Keratinocyte (primary cell): ENCODE data around the gene CCL7. TPM values are rescaled to one million over a fixed set of nuclear protein-coding genes. Genes with fewer than 3 reads are reported as not detected.

Source experiments
- DNase-seq: peaks from one replicate; pipeline ENCODE4 v3.0.0-alpha.2; 2011; ENCODE audit warnings: low read depth, missing footprints, low spot score
- FAIRE-seq: peaks from 2 replicates; lab custom pipeline; 2011; peaks lifted over from hg19 to GRCh38; lab: Jason Lieb, UNC
- H2AFZ ChIP-seq: 2 replicates; pipeline ENCODE4 v1.6.0; 2012; ENCODE audit warnings: low read length, control low read depth, inconsistent platforms; ENCODE audit not compliant: control insufficient read depth
- H3K27ac ChIP-seq: 2 replicates; pipeline ENCODE4 v1.5.1; 2011; ENCODE audit warnings: low read length; ENCODE audit not compliant: control insufficient read depth, insufficient read depth
- H3K27me3 ChIP-seq: 3 replicates; pipeline ENCODE4 v1.6.0; 2011; ENCODE audit warnings: low read length; ENCODE audit not compliant: control insufficient read depth, insufficient read depth; ENCODE audit errors: extremely low read depth
- H3K36me3 ChIP-seq, 2 experiments: 2 replicates in 1 of 2; 3 replicates in 1 of 2; pipeline ENCODE4 v1.5.1; 2011; ENCODE audit warnings: low read length in 2 of 2, mild to moderate bottlenecking in 1 of 2; ENCODE audit not compliant: control insufficient read depth in 2 of 2, insufficient read depth in 2 of 2; ENCODE audit errors: extremely low read depth in 1 of 2
- H3K4me1 ChIP-seq: 3 replicates; pipeline ENCODE4 v1.5.1; 2011; ENCODE audit warnings: low read length; ENCODE audit not compliant: control insufficient read depth, insufficient read depth; ENCODE audit errors: extremely low read depth
- H3K4me2 ChIP-seq: 3 replicates; pipeline ENCODE4 v1.6.0; 2011; ENCODE audit warnings: low read depth, low read length; ENCODE audit not compliant: control insufficient read depth, insufficient read depth; ENCODE audit errors: extremely low read depth
- H3K4me3 ChIP-seq, 3 experiments: fragments of 200-600 bp in 1 of 3; sonication (generic) in 1 of 3; 2 replicates in 2 of 3; 3 replicates in 1 of 3; pipeline ENCODE4 v1.5.1; 2011 to 2016; ENCODE audit warnings: low read length in 3 of 3, mild to moderate bottlenecking in 3 of 3, control low read depth in 2 of 3, inconsistent platforms in 1 of 3, low read depth in 1 of 3, mixed read lengths in 1 of 3, mixed run types in 1 of 3, moderate library complexity in 1 of 3; ENCODE audit not compliant: control insufficient read depth in 2 of 3, insufficient read depth in 2 of 3; ENCODE audit errors: extremely low read depth in 1 of 3
- H3K79me2 ChIP-seq: 2 replicates; pipeline ENCODE4 v1.6.0; 2012; ENCODE audit warnings: low read length; ENCODE audit not compliant: control insufficient read depth, insufficient read depth
- H3K9ac ChIP-seq: 3 replicates; pipeline ENCODE4 v1.6.0; 2011; ENCODE audit warnings: low read length; ENCODE audit not compliant: control insufficient read depth, insufficient read depth; ENCODE audit errors: extremely low read depth
- H3K9me1 ChIP-seq: 3 replicates; pipeline ENCODE4 v1.6.0; 2011; ENCODE audit warnings: low read length; ENCODE audit not compliant: control insufficient read depth, insufficient read depth; ENCODE audit errors: extremely low read depth
- H3K9me3 ChIP-seq: 2 replicates; pipeline ENCODE4 v1.5.1; 2012; ENCODE audit warnings: low read depth, low read length; ENCODE audit not compliant: control insufficient read depth
- H4K20me1 ChIP-seq: 3 replicates; pipeline ENCODE4 v1.6.0; 2011; ENCODE audit warnings: low read length; ENCODE audit not compliant: control insufficient read depth, insufficient read depth; ENCODE audit errors: extremely low read depth
- EZH2 ChIP-seq: IDR thresholded peaks from one replicate; pipeline ENCODE4 v1.6.1; 2012; ENCODE audit warnings: inconsistent platforms, mild to moderate bottlenecking, low read length, moderate library complexity
- dilution Hi-C: fragments of 300-500 bp; cut with MboI; formaldehyde crosslinking; loops from one replicate; pipeline ENCODE4 v1.7.0; 2020; ENCODE audit warnings: low sequenced_read_pairs; ENCODE audit not compliant: extremely low pct_ligation_motif_present
- polyA plus RNA-seq, 5 experiments: library from polyadenylated mRNA; depleted of rRNA in 3 of 5; stranded (reverse) in 3 of 5; stranded (forward) in 1 of 5; unstranded in 1 of 5; fragments of >200 nt; gene quantifications; 1 replicate in 1 of 5; 2 replicates in 3 of 5; 3 replicates in 1 of 5; pipeline versions ENCODE4 v1.2.1 to v1.2.3, GENCODE V29; 2011 to 2012; ENCODE audit warnings: missing spikeins in 2 of 5, low read depth in 1 of 5, low replicate concordance in 1 of 5
- TF ChIP-seq, protein P1 (sequence below), 3 experiments: IDR thresholded peaks in 1 of 3; conservative IDR thresholded peaks in 1 of 3; optimal IDR thresholded peaks in 1 of 3; 2 replicates in 2 of 3; 3 replicates in 1 of 3; pipeline versions ENCODE3 to v1.5.1; 2011; ENCODE audit warnings: low read length in 3 of 3, mild to moderate bottlenecking in 3 of 3, moderate library complexity in 2 of 3, control low read depth in 1 of 3, inconsistent platforms in 1 of 3; ENCODE audit not compliant: insufficient read depth in 2 of 3; ENCODE audit errors: extremely low read depth in 1 of 3

Gene CCL7
- polyA plus RNA-seq, 1 donor (not counting 4 experiments of a cell fraction or from before 2014, with no cell fraction given) = not detected

DNA sequence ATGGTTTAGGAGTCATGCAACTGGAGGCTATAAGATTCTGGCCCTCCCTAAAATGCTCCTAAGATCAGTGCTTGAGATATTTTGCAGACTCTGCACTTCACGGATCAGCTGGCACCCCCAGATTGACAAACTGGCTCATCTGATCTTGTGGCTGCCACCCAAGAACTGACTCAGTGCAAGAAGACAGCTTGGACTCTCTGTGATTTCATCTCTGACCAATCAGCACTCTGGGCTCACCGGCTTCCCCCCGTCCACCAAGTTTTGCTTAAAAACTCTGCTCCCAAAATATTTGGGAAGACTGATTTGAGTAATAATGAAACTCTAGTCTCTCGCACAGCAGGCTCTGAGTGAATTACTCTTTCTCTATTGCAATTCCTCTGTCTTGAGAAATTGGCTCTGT is 41.2 kb upstream of the CCL7 start:
- dilution Hi-C loops = no loop called here
- Histone ChIP-seq H3K9me3 (no peaks in the 10 kb centered on the region), H3K9ac (no peak overlapping the region), H2AFZ (no peak overlapping the region), H3K27ac (no peak overlapping the region), H3K4me2 (no peak overlapping the region), H3K27me3 (peaks cover 7% of the 10 kb centered on the region), H3K9me1 (no peaks in the 10 kb centered on the region), H4K20me1 (no peaks in the 10 kb centered on the region), H3K36me3 (no peaks in the 10 kb centered on the region), H3K4me1 (no peaks in the 10 kb centered on the region), H3K79me2 (no peaks in the 10 kb centered on the region), H3K4me3 (no peak overlapping the region)
- DNase-seq = no peak
- FAIRE-seq = no peak
- TF ChIP-seq, protein P1, sequence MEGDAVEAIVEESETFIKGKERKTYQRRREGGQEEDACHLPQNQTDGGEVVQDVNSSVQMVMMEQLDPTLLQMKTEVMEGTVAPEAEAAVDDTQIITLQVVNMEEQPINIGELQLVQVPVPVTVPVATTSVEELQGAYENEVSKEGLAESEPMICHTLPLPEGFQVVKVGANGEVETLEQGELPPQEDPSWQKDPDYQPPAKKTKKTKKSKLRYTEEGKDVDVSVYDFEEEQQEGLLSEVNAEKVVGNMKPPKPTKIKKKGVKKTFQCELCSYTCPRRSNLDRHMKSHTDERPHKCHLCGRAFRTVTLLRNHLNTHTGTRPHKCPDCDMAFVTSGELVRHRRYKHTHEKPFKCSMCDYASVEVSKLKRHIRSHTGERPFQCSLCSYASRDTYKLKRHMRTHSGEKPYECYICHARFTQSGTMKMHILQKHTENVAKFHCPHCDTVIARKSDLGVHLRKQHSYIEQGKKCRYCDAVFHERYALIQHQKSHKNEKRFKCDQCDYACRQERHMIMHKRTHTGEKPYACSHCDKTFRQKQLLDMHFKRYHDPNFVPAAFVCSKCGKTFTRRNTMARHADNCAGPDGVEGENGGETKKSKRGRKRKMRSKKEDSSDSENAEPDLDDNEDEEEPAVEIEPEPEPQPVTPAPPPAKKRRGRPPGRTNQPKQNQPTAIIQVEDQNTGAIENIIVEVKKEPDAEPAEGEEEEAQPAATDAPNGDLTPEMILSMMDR (optimal IDR thresholded peaks at IDR 0.05 in 1 of 3, IDR thresholded peaks at IDR 0.05 in 1 of 3, conservative IDR thresholded peaks at IDR 0.05 in 1 of 3; ENCODE audit: extremely low read depth in 1 of 3, insufficient read depth in 2 of 3, low read length in 3 of 3) = no peak
- no peak for TF ChIP-seq EZH2

DNA sequence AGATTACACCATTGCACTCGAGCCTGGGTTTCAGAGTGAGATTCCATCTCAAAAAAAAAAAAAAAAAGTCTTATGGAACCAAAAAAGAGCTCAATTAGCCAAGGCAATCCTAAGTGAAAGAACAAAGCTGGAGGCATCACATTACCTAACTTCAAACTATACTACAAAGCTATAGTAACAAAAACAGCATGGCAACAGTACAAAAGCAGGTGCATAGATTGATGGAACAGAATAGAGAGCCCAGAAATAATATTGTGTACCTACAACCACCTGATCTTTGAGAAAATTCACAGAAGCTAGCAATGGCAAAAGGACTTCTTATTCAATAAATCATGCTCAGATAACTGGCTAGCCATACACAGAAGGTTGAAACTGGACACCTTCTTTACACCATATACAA is 39.7 kb upstream of the CCL7 start:
- H3K4me3 ChIP-seq = no peak overlapping the region
- H3K4me1 ChIP-seq = no peaks in the 10 kb centered on the region
- DNase-seq (no peak), FAIRE-seq (no peak)
- no peaks in the 10 kb centered on the region for H3K36me3 ChIP-seq
- TF ChIP-seq, protein P1 (optimal IDR thresholded peaks at IDR 0.05 in 1 of 3, IDR thresholded peaks at IDR 0.05 in 1 of 3, conservative IDR thresholded peaks at IDR 0.05 in 1 of 3; ENCODE audit: extremely low read depth in 1 of 3, insufficient read depth in 2 of 3, low read length in 3 of 3) = no peak
- no peaks in the 10 kb centered on the region for H3K79me2 ChIP-seq
- H3K9ac ChIP-seq = no peak overlapping the region
- no peak overlapping the region for H3K27ac ChIP-seq
- H3K9me3 ChIP-seq = no peaks in the 10 kb centered on the region
- no peaks in the 10 kb centered on the region for H4K20me1 ChIP-seq
- no peak overlapping the region for H3K4me2 ChIP-seq
- no peak overlapping the region for H2AFZ ChIP-seq
- peaks cover 3% of the 10 kb centered on the region for H3K27me3 ChIP-seq
- H3K9me1 ChIP-seq = no peaks in the 10 kb centered on the region
- dilution Hi-C loops = no loop called here
